ENCODE data around the gene CD7.
"Not testable (repeated sequence)": the region's sequence is repeated elsewhere in the genome, so short reads cannot be mapped to it uniquely, and the experiment has no call there.

Gene CD7

DNA sequence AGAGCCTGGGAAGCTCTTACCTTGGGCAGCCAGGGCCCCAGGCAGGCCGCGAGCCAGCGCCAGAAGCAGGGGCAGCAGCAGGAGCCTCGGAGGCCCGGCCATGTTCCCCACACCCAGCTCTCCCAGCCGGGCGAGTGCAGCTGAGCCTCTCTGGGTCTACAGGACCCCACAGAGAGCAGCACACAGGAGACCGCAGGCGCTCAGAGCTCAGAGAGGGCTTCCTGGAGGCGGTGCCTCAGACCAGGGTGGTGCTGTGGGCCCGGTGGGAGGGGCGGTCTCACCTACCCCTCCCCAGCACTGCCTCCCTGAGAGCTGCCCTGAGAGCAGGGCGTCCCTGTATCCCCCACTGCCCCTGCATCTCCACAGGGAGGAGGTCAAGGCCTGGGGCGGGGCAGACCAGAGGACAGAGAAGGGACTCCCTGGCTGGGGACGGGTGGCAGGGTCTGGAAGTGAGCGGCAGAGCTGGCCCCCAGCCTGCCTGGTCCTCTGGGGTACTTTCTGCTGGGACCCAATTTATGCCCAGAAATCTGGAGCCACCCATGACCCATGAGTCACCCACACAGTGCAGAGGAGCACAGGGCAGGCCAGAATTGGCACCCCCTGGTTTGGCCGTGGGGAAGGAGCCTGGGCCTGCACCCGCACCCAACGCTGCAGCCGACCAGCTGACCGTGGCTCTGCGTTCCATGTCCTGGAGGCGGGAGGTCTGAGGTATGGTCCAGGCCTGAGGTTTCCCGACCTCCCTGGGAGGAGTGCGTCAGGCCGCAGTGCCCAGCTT, at the start of gene CD7:
CD7 (minus strand) TSS at position 215 of the 775 bp plus-strand sequence; CDS start at position 102, 113 bp downstream.
- DNase-seq = peak; percentile 87

DNA sequence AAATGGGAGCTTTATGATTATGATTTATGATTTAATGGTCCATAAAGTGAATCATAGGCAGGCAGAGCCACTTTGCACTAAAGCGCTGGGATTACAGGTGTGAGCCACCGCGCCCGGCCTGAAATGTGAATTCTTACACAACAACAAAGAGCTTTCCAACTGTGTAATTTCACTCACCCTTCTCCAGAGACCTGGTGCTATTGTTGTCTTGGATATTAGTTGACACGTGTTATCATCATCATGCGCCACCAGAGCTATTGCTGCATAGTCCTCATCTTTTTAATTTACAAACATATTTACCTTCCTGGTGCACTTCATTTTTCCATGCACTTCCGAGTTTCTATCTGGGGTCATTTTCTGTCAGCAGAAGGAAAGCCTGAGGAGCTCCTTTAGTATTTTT, 49.3 kb upstream of the CD7 start:
- DNase-seq = no peak

DNA sequence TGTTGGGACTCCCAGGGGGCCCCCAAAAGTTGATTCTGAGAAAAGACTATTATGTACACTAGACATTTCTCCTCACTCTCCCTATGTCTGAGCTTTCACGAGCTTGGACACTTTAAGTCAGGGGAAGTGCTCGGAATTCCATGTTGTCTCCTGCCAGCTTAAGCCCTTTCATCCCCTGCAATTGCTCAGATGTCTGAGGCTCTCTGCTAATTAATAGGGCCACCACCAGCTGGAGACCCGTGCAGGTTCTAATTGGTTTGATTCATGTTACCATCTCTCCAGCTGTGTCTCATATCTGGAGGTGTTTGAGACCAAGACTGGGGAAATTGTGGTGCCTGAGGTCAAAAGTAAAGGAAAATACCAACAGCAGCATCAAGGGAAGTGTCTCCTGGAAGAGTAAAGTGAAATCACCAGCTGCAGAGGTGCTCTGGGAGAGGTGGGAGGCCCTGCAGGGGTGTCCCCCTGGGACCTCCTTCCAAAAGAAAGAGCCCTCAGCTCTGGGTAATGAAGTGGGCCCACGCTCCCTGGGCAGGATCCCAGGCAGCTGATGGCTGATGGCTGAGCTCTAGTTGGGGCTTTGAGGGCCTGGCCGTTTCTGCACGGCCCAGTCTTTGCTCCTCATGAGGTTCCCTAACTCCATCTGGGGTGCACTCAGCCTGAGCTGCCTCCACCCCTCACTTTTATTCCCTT, 48.3 kb upstream of the CD7 start:
- no peak for DNase-seq

DNA sequence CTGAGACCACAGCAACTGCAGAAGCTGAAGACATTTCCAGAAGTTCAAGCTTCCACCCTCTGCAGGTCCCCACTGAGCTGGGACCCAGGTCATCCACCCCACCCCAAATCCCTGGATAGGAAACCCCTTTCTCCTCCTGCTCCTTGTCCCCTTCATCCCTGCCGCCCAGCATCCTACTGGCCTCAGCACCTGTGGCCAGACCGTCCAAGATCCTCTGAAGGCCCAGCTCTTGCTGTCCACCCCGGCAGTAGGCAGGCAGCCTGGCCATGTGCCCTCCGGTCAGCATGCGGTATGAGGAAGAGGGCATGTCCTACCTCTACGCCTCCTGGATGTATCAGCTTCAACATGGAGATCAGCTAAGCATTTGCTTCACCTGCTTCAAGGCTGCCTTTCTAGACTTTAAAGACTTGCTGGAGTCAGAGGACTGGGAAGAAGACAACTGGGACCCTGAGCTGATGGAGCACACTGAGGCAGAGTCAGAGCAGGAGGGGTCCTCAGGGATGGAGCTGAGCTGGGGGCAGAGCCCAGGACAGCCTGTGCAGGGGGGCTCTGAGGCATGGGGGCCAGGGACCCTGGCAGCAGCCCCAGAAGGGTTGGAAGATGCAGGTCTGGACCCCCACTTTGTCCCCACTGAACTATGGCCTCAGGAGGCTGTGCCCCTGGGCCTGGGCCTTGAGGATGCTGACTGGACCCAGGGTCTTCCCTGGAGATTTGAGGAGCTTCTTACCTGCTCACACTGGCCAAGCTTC, 44.7 kb upstream of the CD7 start:
- DNase-seq = no peak

DNA sequence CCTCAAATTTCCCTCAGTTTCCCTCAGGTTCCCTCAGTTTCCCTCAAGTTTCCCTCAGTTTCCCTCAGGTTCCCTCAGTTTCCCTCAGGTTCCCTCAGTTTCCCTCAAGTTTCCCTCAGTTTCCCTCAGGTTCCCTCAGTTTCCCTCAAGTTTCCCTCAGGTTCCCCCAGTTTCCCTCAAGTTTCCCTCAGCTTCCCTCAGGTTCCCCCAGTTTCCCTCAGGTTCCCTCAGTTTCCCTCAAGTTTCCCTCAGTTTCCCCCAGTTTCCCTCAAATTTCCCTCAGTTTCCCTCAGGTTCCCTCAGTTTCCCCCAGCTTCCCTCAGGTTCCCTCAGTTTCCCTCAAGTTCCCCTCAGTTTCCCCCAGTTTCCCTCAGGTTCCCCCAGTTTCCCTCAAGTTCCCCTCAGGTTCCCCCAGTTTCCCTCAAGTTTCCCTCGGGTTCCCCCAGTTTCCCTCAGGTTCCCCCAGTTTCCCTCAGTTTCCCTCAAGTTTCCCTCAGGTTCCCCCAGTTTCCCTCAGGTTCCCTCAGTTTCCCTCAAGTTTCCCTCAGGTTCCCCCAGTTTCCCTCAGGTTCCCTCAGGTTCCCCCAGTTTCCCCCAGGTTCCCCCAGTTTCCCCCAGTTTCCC, 42.2 kb upstream of the CD7 start:
- not testable (repeated sequence) for DNase-seq

DNA sequence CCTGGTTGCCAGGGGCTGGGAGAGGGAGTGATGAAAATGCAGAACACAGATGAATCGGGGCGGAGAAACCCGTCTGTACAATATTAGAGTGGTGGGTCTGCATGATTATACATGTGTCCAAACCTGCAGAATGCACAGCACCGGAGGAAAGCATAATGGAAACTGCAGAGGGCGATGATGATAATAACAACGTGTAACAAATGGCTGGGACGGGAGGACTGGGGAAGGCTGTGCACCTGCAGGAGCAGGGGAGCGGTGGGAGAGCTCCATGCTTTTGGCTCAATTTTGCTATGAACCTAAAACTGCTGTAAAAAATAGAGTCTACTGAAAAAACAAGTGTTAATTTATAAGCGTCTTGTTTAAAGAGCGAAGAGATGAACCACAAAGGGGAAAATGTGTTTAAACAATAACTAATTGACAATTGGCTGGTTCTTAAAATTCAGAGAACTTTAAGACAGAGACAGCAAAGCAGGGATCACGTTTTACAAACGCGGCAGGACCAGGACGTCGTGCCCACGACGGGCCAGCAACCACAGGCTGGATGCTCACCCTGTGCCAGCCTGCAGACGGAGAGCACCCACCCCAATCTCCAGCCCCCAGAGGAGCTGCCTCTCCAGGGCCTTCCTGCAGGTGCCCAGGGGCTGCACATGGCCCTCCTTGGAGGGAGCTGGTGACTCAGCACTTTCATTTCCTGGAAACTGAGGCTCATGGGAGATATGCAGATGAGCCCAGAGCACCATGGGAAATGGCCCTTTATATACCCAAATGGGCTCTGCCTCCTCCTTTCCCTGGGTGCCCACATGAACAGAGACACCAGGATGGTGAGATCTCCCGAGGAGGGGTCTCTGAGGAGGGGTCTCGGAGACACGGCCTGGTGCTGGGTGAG, 41.3 kb upstream of the CD7 start, which contains the start of gene TEX19:
TEX19 (plus strand) TSS at position 783 of the 886 bp plus-strand sequence. CDS start 2,904 bp downstream, outside the sequence.
- peak; percentile 31 for DNase-seq

DNA sequence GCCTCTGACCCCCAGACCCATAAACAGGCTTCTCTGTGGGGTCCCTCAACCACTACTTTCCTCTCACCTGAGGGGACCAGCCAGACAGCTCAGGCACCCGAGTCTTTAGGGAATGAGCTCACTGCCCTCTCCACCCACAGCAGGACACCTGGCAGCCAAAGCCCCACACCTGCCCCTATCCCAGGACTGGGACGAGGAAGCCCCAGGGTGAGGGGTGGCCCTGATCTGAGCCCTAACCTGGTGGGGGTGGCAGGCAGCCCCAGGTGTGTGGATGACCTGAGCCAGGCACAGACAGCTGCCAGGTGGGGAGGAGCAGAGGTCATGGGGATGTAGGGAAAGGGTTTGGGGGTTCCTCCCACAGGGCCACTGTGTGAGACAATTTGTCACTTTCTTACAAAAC, 40.0 kb upstream of the CD7 start:
- DNase-seq = no peak

DNA sequence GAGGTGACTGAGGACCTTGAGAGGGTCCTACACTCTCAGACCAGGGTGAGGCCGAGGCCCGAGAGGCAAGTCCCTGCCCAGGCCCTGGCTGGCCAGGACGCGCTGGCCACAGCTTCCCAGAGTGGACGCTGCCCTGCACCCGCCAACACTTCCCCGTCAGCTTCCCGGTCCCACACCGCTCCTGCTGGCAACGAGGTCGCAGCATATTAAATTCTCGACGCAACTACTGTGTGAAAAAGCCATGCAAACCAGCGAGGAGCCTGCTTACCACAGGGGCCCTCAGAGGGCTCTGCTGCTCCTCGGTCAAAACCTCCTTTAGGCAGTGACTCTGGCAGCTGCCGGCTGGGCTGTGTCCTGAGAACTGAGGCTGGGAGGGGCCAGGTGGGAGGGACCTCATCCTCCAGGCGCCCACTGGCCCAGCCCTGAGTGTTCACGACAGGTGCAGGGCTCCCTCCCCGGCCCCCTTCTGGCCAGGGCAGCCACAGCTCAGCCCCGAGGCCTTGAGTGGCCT, 39.5 kb upstream of the CD7 start:
- DNase-seq = no peak

DNA sequence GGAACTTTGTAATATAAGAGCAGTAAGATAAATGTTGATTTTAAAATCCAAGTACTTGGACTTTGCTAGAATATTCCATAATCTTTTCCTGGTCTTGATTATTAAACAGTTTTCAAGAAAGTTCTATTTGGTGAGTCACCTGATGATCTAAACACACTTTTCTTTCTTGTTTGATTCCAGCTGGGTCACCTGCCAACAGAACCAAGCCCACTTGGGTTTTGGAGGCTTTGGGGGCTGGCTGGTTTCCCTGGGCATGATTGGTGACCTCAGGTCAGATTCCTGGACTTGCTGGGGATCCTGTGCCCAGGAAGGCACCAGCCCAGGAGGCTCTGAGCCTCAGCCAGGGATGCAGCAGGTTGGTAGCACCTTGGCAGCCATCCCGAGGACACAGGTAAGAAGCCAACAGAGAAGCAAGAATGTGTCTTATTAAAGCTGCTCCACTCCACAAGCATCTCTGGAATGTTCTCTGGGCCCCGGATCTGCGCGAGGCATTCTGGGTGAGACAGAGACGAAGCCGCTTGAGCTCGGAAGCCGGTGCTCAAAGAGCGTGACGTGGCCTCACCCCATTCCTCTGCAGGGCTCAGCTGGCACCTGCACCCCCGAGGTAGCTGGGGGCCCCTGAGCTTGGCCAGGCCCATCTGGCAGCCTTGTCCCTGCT, 38.5 kb upstream of the CD7 start:
- DNase-seq = no peak

DNA sequence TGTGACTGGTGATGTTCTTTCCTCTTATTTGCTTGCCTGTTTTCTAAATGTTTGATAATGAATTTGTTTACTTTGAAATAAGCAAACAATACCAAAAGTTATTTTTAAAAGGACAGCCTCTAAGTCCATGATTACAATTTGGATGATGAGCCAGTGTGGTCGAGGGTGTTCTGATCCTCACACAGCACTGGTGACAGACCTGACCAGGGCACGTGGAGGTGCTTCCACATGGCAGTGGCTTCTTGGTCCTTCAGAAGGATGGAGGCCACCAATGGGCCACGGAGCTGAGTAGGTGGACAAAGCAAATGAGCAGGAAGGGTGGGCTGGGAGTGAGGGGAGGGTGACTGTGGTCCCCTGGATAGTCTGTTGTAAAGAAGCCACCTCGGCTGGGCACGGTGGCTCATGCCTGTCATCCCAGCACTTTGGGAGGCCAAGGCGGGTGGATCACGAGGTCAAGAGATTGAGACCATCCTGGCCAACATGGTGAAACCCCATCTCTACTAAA, 37.4 kb upstream of the CD7 start:
- no peak for DNase-seq

DNA sequence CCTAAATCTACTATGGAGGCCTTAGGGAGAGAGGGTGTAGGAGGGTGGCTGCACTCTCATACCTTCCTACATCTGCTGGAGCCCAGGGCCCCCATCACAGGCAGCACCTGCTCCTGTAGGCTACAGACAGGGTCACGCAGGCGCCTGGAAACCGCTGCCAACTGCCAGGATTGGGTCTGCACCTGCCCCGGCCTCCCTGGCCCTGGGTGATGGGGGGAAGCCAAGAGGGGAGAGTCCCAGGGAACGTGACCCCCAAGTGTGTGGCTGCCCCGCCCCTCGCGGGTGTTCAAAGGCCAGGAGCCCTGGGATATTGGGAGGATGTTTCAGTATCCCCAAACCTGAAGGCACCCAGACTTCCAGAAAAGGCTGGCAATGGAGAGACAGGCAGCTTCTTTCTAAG, 36.1 kb upstream of the CD7 start:
- DNase-seq = no peak

DNA sequence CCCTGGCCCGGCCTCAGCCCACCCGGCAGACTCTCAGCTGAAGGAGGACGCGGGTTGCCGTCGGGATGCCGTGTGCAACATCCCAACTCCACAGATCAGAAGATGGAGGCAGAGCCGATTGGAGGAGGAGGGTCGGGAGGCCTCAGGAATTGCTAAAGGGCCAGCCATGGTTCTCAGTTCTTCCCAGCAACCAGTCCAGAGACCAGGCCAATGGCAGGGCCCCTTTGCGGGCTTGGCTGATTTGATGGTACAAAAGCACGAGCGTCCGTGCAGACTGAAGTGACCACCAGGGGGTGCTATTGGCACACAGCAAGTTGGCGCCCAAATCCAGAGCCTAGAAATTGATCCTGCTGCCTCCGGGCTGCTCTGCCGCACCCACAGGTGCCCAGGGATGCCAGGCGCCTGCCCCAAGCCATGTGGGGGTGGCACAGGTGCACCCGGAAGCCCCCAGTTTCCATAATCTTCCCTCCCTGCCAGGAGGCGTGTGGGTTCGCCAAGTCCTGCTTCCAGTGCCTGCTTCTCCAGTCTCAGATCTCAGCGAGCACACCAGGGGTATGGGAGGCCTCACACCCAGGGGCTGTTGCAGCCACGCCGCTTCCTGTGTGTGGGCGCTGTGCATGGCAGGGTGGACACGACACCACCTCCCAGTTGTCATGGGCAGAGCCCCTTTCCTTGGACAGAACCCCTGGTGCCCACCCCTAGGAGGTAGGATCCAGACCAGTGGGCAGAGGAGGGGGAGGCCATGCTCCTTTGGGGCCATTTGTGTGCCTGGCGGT, 34.5 kb upstream of the CD7 start:
- DNase-seq = peak; percentile 89

DNA sequence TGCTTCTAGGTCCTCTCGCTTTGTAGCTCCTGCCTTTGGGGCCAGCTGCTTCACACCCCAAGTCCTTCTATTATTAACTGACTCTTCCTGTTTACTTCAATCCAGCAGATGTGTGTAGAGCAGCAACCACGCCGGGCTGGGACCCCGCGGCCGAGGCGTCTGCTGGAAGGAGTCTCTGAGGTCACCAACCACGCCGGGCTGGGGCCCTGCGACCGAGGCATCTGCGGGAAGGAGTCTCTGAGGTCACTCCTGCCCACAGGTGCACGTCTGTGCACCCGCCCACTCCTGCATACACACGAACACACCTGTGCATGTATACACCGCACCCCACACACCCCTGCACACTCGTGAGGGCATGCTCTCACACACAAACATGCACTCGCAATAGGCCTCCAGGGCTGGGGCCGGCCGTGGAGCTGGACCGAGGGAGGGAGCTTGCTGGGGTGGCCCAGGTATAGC, 33.9 kb upstream of the CD7 start:
- DNase-seq = no peak

DNA sequence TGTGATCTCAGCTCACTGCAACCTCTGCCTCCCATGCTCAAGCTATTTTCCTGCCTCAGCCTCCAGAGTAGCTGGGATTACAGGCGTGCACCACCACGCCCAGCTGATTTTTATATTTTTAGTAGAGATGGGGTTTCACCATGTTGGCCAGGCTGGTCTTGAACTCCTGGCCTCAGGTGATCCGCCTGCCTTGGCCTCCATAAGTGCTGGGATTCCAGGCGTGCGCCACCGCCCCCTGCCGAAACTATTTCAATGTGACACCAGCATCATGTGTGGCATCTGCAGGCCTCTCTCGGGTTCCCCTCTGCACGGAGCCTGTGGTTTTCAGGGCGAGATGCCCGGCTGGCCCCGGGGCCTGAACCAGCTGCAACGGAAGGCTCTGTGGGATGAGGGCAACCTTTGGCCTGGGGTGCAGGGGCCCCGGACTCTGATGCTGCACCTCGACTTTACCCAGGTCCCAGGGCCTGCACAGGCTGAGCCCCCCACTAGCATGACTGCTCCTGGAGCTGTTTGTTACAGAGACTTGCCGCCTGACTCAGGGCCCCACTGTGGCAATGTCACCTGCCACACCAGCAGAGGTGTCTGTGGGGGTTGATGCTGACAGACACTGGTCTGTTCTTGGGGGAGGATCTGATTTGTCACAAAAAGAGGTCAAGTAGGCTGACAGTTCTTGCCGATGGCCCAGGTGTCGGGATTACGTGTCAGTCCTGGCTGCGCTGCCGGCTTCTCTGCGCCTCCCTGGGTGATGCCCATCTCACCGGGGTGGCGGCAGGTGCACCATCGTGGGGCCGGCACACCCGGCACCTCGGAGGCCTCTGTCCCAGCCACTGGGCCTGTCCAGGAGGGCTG, 33.0 kb upstream of the CD7 start:
- peak; percentile 73 for DNase-seq

DNA sequence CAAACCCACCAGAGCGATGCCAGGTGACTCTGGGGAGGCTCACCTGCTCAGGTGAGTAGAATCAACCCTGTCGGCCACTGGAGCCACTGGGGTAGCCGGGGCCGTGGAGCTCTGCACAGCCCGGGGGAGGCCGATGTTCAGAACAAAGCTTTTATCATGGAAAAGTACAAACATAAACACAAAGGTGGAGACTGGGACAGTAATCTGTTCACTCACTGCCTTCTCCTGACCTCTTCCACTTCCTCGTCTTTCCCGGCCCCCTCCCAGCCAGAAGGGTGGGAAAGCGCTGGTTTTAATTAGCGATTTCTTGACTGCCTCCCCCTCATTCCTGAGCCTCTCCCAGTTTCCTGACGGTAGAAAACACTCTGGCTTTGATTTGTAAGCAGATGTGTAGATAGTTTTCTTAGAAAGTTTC, 31.9 kb upstream of the CD7 start:
- DNase-seq = no peak

DNA sequence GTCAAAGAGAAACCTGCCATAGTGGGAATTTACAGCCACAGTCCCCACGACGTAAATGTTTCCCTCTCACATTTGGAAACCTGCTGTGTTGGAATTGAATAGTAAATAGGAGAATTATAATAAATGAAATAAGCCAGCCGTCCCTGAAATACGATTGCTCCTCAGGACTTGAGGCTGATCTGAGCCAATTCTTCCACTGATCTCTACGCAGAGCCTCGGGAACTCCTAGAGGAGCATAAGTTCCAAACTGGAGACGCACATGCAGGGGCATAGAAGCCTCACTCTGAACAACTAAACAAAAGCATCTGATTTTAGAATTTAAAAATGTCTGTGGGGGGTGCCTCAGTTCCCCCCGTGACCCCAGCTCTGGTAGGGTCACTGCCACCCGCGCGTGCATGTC, 31.5 kb upstream of the CD7 start:
- DNase-seq = no peak

DNA sequence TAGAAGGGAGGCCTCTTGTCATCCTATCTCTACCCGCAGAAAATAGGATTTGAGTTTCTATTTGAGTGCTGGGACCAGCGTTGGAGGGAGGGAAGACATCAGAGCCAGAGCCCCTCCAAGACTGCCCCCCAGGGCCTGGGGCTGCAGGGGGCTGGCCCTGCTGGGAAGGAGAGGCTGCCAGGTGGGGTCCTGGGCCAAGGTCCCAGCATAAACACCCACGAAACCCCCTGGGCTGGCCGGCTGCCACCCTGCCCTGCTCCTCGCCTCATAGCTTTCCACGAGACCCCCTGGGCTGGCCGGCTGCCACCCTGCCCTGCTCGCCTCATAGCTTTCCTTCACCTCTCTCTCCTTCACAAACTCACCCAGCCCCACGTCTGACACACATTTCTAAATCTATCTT, 31.0 kb upstream of the CD7 start:
- no peak for DNase-seq

DNA sequence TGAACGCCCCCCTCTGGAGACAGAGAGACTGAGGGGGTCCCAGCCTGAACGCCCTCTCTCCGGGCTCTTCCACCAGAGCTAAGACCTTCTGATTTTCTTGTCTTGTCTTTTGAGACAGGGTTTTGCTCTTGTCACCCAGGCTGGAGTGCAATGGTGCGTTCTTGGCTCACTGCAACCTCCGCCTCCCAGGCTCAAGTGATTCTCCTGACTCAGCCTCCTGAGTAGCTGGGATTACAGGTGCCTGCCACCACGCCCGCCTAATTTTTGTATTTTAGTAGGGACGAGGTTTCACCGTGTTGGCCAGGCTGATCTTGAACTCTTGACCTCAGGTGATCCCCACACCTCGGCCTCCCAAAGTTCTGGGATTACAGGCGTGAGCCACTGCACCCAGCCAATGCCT, 30.6 kb upstream of the CD7 start:
- DNase-seq = not testable (repeated sequence)
